ENCODE results near the gene TCF4. TPM values are rescaled to one million over a fixed set of nuclear protein-coding genes. Genes with fewer than 3 reads are reported as not detected.

The TCF4 gene
- total and polyA plus RNA-seq, 4 donors, result 14.3 to 356 (median 73.0) TPM

- no peak for DNase-seq
- Histone ChIP-seq H3K27me3 (ENCODE audit: control insufficient read depth in 3 of 3, insufficient read depth in 3 of 3, low read length in 2 of 3) (no peaks in the 10 kb centered on the region), H3K9ac (ENCODE audit: insufficient read depth in 1 of 2, low read length in 2 of 2) (no peak overlapping the region), H3K36me3 (ENCODE audit: control insufficient read depth in 4 of 4, insufficient read depth in 4 of 4, low read length in 4 of 4) (peaks cover 0 to 5% (median 2%) of the 10 kb centered on the region in 4 donors), H3K4me1 (ENCODE audit: control insufficient read depth in 5 of 5, insufficient read depth in 5 of 5, low read length in 5 of 5) (peaks cover 7 to 17% (median 11%) of the 10 kb centered on the region in 5 donors), H3K27ac (ENCODE audit: low read depth in 1 of 2, low read length in 1 of 2) (no peak overlapping the region), H3K4me3 (no peak overlapping the region), H3K9me3 (ENCODE audit: control insufficient read depth in 4 of 4, insufficient read depth in 3 of 4, low read length in 3 of 4) (no peaks in the 10 kb centered on the region)
- no peak for TF ChIP-seq CTCF (IDR thresholded peaks at IDR 0.05; ENCODE audit: control extremely low read depth, extremely low read depth)
- ATAC-seq (ENCODE audit: insufficient read depth, low FRiP score), result no peak
- WGBS, 2 donors, result 92 to 94% methylated on average over 4 of the region's 4 CpGs
These were observed 202.2 kb downstream of the TCF4 start for GRCh38 chr18:55385770-55386169.

- Histone ChIP-seq H3K4me1 (ENCODE audit: control insufficient read depth in 5 of 5, insufficient read depth in 5 of 5, low read length in 5 of 5) (peaks cover 7 to 17% (median 11%) of the 10 kb centered on the region in 5 donors), H3K27me3 (ENCODE audit: control insufficient read depth in 3 of 3, insufficient read depth in 3 of 3, low read length in 2 of 3) (no peaks in the 10 kb centered on the region), H3K9me3 (ENCODE audit: control insufficient read depth in 4 of 4, insufficient read depth in 3 of 4, low read length in 3 of 4) (peaks cover 0 to 1% (median 0%) of the 10 kb centered on the region in 4 donors), H3K36me3 (ENCODE audit: control insufficient read depth in 4 of 4, insufficient read depth in 4 of 4, low read length in 4 of 4) (peaks cover 0 to 4% (median 1%) of the 10 kb centered on the region in 4 donors), H3K9ac (ENCODE audit: insufficient read depth in 1 of 2, low read length in 2 of 2) (no peak overlapping the region), H3K4me3 (no peak overlapping the region), H3K27ac (ENCODE audit: low read depth in 1 of 2, low read length in 1 of 2) (no peak overlapping the region)
- DNase-seq (peak in 1 of 3 donors; percentile 54), ATAC-seq (ENCODE audit: insufficient read depth, low FRiP score) (no peak)
- 77% methylated on average over 4 of the region's 4 CpGs for whole genome bisulfite sequencing, 2 donors
- TF ChIP-seq CTCF (IDR thresholded peaks at IDR 0.05; ENCODE audit: control extremely low read depth, extremely low read depth), result no peak
These were observed 203.3 kb downstream of the TCF4 start for GRCh38 chr18:55384551-55385275.

- Histone ChIP-seq H3K4me3 (no peak overlapping the region), H3K9me3 (ENCODE audit: control insufficient read depth in 4 of 4, insufficient read depth in 3 of 4, low read length in 3 of 4) (peaks cover 0 to 1% (median 0%) of the 10 kb centered on the region in 4 donors), H3K9ac (ENCODE audit: insufficient read depth in 1 of 2, low read length in 2 of 2) (no peak overlapping the region), H3K27ac (ENCODE audit: low read depth in 1 of 2, low read length in 1 of 2) (no peak overlapping the region), H3K4me1 (ENCODE audit: control insufficient read depth in 5 of 5, insufficient read depth in 5 of 5, low read length in 5 of 5) (peaks cover 4 to 17% (median 11%) of the 10 kb centered on the region in 5 donors), H3K27me3 (ENCODE audit: control insufficient read depth in 3 of 3, insufficient read depth in 3 of 3, low read length in 2 of 3) (no peaks in the 10 kb centered on the region), H3K36me3 (ENCODE audit: control insufficient read depth in 4 of 4, insufficient read depth in 4 of 4, low read length in 4 of 4) (peaks cover 0 to 3% (median under 1%) of the 10 kb centered on the region in 4 donors)
- DNase-seq (no peak), ATAC-seq (ENCODE audit: insufficient read depth, low FRiP score) (no peak)
- WGBS, 2 donors, result 95 to 96% methylated on average over 4 of the region's 4 CpGs
- TF ChIP-seq CTCF (IDR thresholded peaks at IDR 0.05; ENCODE audit: control extremely low read depth, extremely low read depth), result no peak
These were observed 203.9 kb downstream of the TCF4 start for GRCh38 chr18:55384115-55384514.

All from lung (tissue), 12 donors.